Measurements from ENCODE around the gene JPT2. TPM values are rescaled to one million over a fixed set of nuclear protein-coding genes. Genes with fewer than 3 reads are reported as not detected.
"Not testable (repeated sequence)": the region's sequence is repeated elsewhere in the genome, so short reads cannot be mapped to it uniquely, and the experiment has no call there.

The JPT2 gene
- polyA plus RNA-seq, 3 donors from 2014 or later: 7.9 to 14.0 (median 8.3) TPM

DNA sequence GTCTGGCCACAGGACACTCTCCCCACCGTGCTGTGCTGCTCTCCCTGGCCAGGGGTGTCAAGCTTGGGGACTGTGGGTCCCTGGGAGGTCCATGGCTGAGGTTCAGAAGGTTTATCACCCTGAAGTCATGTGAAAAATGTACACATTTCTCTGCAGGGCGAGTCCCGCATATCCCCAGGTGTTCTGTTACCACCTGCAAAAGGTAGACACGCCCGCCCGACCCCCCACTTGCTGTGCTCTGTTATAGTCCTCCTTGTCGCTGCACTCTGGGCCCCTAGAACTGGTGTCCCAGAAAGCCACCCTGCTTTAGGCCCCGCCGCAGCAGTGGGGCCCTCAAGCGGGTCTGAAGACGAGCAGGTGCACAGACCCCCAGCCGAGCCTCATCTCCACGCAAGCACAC is 11.8 kb downstream of the JPT2 start:
- Mint-ChIP-seq H3K27ac (no peak overlapping the region), H3K4me3 (no peak overlapping the region), H3K4me1 (no peaks in the 10 kb centered on the region)

DNA sequence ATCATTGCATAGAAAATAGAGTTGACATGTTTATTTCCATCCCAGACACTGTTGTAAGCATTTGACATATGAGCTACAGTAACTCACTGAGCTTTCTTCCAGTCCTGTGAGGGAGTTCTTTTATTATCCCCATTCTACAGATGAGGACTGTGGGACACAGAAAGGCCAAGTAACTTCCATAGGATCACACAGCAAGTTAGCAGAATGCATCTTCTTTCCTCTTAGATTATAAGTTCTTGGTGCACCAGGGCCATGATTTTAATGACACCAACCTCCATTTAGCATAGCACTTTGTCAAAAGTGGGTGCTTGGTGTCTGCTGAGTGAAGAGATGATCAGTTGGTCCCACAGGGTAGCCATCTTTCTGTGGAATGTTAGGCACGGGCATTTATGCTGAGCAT is 12.7 kb downstream of the JPT2 start:
- Mint-ChIP-seq H3K4me3 (no peak overlapping the region), H3K27me3 (ENCODE audit: low read depth in 3 of 3) (peaks cover 0 to 2% (median 0%) of the 10 kb centered on the region in 3 donors)
- DNase-seq: no peak

More for the DNA sequence above, 11.8 kb downstream of the JPT2 start:
- peaks cover 15 to 35% (median 17%) of the 10 kb centered on the region in 3 donors for H3K36me3 Mint-ChIP-seq
- no peak for DNase-seq
- no peaks in the 10 kb centered on the region for H3K9me3 Mint-ChIP-seq
- peaks cover 0 to 2% (median 0%) of the 10 kb centered on the region in 3 donors for H3K27me3 Mint-ChIP-seq (ENCODE audit: low read depth in 3 of 3)

DNA sequence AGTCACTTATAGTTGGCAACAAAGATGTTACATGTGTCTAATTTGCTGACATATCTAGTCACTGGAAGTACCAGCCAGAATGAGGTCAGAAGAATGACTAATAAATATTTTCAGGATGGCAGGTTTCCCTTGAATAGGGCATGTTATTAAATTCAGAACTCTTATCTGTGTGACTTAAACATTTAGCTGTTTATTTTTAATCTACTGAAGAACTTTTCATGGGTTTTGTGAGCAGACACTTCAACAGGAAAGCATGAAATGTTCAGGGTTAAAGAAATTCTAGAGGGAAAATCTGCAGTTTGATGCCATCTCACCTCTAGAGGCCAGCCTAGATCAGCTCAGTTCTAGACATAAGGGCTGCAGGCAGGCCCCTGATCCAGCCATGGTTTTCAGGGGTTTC is 13.2 kb downstream of the JPT2 start:
- peaks cover 15 to 31% (median 17%) of the 10 kb centered on the region in 3 donors for H3K36me3 Mint-ChIP-seq
- no peak overlapping the region for H3K4me3 Mint-ChIP-seq
- DNase-seq: no peak
- peaks cover 0 to 2% (median 0%) of the 10 kb centered on the region in 3 donors for H3K27me3 Mint-ChIP-seq (ENCODE audit: low read depth in 3 of 3)
- no peaks in the 10 kb centered on the region for H3K4me1 Mint-ChIP-seq
- no peak overlapping the region for H3K27ac Mint-ChIP-seq
- no peaks in the 10 kb centered on the region for H3K9me3 Mint-ChIP-seq

More for the DNA sequence above, 12.7 kb downstream of the JPT2 start:
- Mint-ChIP-seq H3K9me3 (no peaks in the 10 kb centered on the region), H3K36me3 (peaks cover 15 to 32% (median 17%) of the 10 kb centered on the region in 3 donors), H3K4me1 (no peaks in the 10 kb centered on the region), H3K27ac (no peak overlapping the region)

DNA sequence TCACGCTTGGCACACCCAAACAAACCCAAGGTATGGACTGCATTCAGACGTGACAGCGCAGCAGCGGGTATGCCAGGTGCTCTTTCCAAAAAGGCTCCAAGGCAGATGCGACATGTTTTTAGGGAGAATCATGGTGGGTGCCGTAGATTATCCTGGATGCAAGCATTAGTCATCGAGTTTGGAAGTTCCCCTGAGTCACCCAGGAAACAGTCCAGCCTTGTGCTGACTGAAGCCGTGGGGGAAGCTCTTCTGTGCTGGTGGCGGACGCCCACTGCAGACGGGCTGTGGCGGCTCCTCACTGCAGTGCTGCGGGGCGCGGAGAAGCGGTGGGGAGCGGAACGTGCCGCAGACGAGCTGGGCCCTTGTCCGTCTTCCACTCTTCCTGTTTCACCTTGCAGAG is 13.9 kb downstream of the JPT2 start:
- Mint-ChIP-seq H3K4me3 (no peak overlapping the region), H3K4me1 (no peaks in the 10 kb centered on the region), H3K36me3 (peaks cover 15 to 27% (median 22%) of the 10 kb centered on the region in 3 donors), H3K27ac (no peak overlapping the region), H3K9me3 (no peaks in the 10 kb centered on the region), H3K27me3 (ENCODE audit: low read depth in 3 of 3) (peaks cover 0 to 2% (median 0%) of the 10 kb centered on the region in 3 donors)
- no peak for DNase-seq

DNA sequence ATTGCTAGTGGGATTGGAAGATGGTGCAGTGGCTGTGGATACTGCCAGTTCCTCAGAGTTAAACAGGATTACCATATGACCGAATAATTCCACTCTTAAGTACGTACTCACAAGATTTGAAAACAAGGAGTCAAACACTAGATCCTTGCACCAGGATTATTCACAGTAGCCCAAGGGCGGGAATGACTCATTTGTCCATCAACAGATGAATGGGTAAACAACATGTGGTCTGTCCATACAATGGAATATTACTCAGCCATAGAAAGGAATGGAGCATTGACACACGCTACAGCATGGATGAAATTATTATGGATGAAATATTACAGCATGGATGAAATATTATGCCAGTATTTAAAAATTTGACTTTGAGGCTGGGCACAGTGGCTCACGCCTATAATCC is 18.8 kb downstream of the JPT2 start:
- Mint-ChIP-seq H3K36me3 (peaks cover 0 to 33% (median 17%) of the 10 kb centered on the region in 3 donors), H3K27ac (peak overlapping the region in 1 of 6 donors; percentile 40), H3K4me1 (no peaks in the 10 kb centered on the region), H3K9me3 (no peaks in the 10 kb centered on the region), H3K27me3 (ENCODE audit: low read depth in 3 of 3) (no peaks in the 10 kb centered on the region), H3K4me3 (no peak overlapping the region)
- no peak for DNase-seq

DNA sequence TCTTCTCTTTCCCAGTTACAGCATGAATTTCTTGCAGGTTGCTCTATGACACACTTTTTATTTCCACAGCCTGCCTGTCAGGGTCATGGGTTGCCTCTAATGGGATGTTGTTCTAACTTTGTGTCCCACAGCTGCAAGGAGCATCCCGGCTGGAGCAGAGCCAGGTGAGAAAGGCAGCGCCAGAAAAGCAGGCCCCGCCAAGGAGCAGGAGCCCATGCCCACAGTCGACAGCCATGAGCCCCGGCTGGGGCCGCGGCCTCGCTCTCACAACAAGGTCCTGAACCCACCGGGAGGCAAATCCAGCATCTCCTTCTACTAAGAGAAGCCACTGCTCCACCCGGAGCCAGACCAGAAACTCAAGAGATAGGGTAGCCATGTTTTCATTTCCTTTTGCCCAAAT is 20.6 kb downstream of the JPT2 start:
- Mint-ChIP-seq H3K36me3 (peaks cover 0 to 27% (median 15%) of the 10 kb centered on the region in 3 donors), H3K27me3 (ENCODE audit: low read depth in 3 of 3) (no peaks in the 10 kb centered on the region), H3K27ac (no peak overlapping the region)

DNA sequence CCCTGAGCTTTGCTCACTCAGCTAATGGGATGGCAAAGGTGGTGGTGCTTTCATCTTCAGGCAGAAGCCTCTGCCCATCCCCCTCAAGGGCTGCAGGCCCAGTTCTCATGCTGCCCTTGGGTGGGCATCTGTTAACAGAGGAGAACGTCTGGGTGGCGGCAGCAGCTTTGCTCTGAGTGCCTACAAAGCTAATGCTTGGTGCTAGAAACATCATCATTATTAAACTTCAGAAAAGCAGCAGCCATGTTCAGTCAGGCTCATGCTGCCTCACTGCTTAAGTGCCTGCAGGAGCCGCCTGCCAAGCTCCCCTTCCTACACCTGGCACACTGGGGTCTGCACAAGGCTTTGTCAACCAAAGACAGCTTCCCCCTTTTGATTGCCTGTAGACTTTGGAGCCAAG is 22.2 kb downstream of the JPT2 start:
- DNase-seq: no peak
- H3K27ac Mint-ChIP-seq: no peak overlapping the region
- no peak overlapping the region for H3K4me3 Mint-ChIP-seq
- peaks cover 0 to 21% (median 13%) of the 10 kb centered on the region in 3 donors for H3K36me3 Mint-ChIP-seq
- no peaks in the 10 kb centered on the region for H3K9me3 Mint-ChIP-seq
- H3K4me1 Mint-ChIP-seq: peaks cover 6 to 8% of the 10 kb centered on the region in 2 donors
- peaks cover under 1 to 4% (median 2%) of the 10 kb centered on the region in 3 donors for H3K27me3 Mint-ChIP-seq (ENCODE audit: low read depth in 3 of 3)

More for the DNA sequence above, 20.6 kb downstream of the JPT2 start:
- Mint-ChIP-seq H3K9me3 (no peaks in the 10 kb centered on the region), H3K4me1 (no peaks in the 10 kb centered on the region), H3K4me3 (no peak overlapping the region)
- no peak for DNase-seq

DNA sequence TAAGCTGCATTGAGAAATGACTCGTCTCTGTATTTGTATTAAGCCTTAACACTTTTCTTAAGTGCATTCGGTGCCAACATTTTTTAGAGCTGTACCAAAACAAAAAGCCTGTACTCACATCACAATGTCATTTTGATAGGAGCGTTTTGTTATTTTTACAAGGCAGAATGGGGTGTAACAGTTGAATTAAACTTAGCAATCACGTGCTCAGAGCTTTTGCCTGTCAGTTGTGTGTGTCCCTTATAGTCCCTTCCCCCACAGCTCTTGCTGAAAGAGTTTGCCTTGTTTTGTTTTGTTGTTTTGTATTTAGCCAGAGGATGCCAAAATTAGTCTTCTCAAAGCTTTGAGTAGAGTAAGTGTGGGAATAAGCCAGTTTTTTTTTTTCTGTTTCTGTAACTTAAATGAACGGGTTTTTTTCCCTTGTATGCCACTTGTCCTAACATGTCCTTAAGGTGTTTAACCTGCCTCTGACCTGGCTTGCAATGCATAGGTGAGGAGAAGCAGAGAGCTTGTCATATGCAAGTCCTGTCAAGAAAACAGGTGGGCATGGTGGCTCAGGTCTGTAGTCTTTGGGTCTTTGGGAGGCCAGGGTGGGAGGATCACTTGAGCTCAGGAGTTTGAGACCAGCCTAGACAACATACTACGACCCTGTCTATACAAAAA is 23.3 kb downstream of the JPT2 start:
- Mint-ChIP-seq H3K9me3 (peaks cover 0 to 1% (median 0%) of the 10 kb centered on the region in 6 donors), H3K4me3 (peak overlapping the region in 1 of 5 donors; percentile 5), H3K27me3 (ENCODE audit: low read depth in 3 of 3) (peaks cover 6 to 12% (median 10%) of the 10 kb centered on the region in 3 donors), H3K27ac (peak overlapping the region in 2 of 6 donors; percentile 21 to 34), H3K36me3 (peaks cover 0 to 21% (median 13%) of the 10 kb centered on the region in 3 donors), H3K4me1 (peaks cover 8 to 11% of the 10 kb centered on the region in 2 donors)
- no peak for DNase-seq

DNA sequence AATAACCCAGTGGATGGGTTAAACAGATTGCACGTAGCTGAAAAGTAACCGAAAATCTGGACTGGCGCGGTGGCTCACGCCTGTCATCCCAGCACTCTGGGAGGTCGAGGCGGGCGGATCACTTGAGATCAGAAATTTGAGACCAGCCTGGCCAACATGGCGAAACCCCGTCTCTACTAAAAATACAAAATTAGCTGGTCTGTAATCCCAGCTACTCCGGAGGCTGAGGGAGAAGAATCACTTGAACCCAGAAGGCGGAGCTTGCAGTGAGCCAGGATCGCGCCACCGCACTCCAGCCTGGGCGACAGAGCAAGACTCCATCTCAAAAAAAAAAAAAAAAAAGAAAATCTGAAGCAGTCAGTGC is 27.2 kb downstream of the JPT2 start:
- Mint-ChIP-seq H3K27me3 (ENCODE audit: low read depth in 3 of 3) (peaks cover 6 to 20% (median 15%) of the 10 kb centered on the region in 3 donors), H3K4me1 (peaks cover 39 to 42% of the 10 kb centered on the region in 2 donors), H3K27ac (peak overlapping the region; percentile 97 to 99 (median 97)), H3K4me3 (peak overlapping the region; percentile 96 to 100 (median 99))
- DNase-seq, H3K36me3 Mint-ChIP-seq, H3K9me3 Mint-ChIP-seq: not testable (repeated sequence)

DNA sequence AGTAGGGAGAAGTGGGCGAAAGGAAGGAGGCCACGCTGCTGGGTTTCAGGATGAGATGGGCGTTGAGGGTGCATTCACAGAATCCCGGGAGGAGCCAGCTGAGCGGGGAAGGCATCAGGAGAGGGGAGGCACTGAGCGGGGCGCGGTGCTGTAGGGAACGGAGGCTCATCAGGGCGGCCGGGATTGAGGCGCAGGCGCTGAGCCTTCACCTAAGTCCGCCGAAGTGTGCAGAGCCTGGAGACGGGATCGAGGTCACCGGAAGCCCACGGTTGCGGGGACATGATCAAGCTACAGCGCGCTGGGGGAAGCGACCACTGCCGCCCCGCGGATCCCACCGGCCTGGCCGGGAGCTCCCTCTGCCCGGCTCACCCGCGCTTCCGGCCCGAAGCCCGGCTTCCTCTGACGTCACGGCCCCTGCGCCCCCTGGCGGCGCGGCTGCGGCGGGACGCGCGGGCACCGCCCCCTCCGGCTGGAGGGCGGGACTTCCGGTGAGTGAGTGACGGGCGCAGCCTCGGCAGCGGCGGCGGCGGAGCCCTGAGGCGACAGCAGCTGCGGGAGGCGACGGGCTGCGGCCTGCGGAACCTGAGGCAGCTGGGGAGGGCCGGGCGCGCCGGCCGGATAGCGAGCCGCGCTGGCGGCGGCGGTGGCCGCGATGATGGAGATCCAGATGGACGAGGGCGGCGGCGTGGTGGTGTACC is 27.8 kb downstream of the JPT2 start, which contains the start of gene MAPK8IP3:
Gene MAPK8IP3 (plus strand): TSS at position 508 of the 698 bp plus-strand sequence. CDS start 145 bp downstream, at position 653.
- H3K27me3 Mint-ChIP-seq (ENCODE audit: low read depth in 3 of 3): peaks cover 6 to 20% (median 15%) of the 10 kb centered on the region in 3 donors
- peaks cover 41 to 47% of the 10 kb centered on the region in 2 donors for H3K4me1 Mint-ChIP-seq
- H3K27ac Mint-ChIP-seq: peak within 1 kb of the TSS; percentile 97 to 99 (median 97)
- peak within 1 kb of the TSS; percentile 96 to 100 (median 99) for H3K4me3 Mint-ChIP-seq
- peaks cover 0 to 4% (median 0%) of the 10 kb centered on the region in 3 donors for H3K36me3 Mint-ChIP-seq
- peaks cover 0 to 1% (median 0%) of the 10 kb centered on the region in 6 donors for H3K9me3 Mint-ChIP-seq
- DNase-seq: peak; percentile 98 to 99 (median 98)

DNA sequence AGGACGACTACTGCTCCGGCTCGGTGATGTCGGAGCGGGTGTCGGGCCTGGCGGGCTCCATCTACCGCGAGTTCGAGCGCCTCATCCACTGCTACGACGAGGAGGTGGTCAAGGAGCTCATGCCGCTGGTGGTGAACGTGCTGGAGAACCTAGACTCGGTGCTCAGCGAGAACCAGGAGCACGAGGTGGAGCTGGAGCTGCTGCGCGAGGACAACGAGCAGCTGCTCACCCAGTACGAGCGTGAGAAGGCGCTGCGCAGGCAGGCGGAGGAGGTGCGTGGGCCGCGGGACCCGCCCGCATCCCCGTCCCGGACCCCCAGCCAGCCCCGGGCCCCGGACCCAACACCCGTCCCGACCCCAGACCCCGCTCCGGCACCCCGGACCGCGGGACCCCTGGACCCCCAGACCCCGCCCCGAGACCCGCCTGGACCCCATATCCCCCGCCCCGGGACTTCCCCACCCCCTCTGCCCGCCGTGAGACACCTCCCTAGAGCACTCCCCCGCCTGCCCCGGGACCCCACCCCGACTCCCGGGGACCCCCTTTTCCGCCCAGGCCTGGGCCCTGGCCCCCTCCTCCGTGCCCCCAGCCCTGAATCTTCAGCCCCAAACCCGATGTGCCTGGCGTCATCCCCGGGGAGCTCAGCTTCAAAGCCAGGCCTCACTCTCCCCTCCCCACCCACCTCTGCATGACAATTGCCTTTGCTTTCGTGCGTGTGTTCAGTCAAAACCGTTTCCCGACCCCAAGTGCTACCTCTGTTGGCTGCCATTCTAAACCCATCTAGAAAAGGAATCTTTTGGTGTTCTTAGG is 28.5 kb downstream of the JPT2 start:
- Mint-ChIP-seq H3K36me3 (peaks cover 0 to 4% (median 0%) of the 10 kb centered on the region in 3 donors), H3K27me3 (ENCODE audit: low read depth in 3 of 3) (peaks cover 6 to 20% (median 15%) of the 10 kb centered on the region in 3 donors), H3K4me3 (peak overlapping the region; percentile 87 to 100 (median 96)), H3K9me3 (peaks cover 0 to 1% (median 0%) of the 10 kb centered on the region in 6 donors), H3K4me1 (peaks cover 41 to 47% of the 10 kb centered on the region in 2 donors), H3K27ac (peak overlapping the region; percentile 82 to 97 (median 90))
- DNase-seq: peak in 2 of 3 donors; percentile 11 to 31

DNA sequence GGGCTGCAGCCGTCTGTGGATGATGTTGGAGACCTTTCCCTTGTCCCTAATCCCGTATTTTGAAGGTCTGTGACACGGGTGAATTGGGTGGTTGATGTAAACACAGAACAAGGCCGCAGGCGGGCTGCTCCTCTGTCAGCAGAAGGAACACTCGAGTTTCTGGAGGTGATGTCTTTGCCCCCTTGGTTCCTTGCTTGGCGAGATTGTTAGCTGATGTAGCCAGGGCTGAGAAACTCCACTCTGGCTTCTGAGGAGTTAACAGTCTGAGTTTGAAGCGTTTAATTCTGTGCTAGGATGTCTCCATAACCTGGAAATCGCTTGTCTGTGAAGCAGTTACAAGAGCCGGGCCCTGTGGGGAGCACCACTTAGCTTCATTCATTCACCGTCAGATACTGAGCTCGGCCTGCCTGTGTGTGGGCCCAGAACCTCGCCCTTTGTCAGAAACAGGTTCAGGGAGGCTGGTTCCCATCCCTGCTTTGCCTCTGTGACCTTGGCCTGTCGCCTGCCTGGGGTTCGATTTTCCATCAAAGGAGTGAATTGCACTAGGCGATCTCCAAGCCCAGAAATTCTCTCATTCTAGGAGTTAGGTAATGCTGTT is 29.2 kb downstream of the JPT2 start:
- peaks cover 6 to 20% (median 15%) of the 10 kb centered on the region in 3 donors for H3K27me3 Mint-ChIP-seq (ENCODE audit: low read depth in 3 of 3)
- H3K4me3 Mint-ChIP-seq: peak overlapping the region; percentile 84 to 89 (median 87)
- H3K9me3 Mint-ChIP-seq: peaks cover 0 to 1% (median 0%) of the 10 kb centered on the region in 6 donors
- H3K27ac Mint-ChIP-seq: peak overlapping the region; percentile 82 to 93 (median 88)
- DNase-seq: peak in 2 of 3 donors; percentile 12 to 13
- H3K4me1 Mint-ChIP-seq: peaks cover 41 to 47% of the 10 kb centered on the region in 2 donors
- no peaks in the 10 kb centered on the region for H3K36me3 Mint-ChIP-seq

Data from immature natural killer cell (primary cell).